Stimulated activated CD4-positive, alpha-beta T cell treated with anti-CD3 and anti-CD28 coated beads, Interleukin-12 subunit alpha, Interleukin-12 subunit beta, amount 100 ng/mL, for 24 hours (primary cell): ENCODE data around the gene C9orf50.
"Not testable (repeated sequence)": the region's sequence is repeated elsewhere in the genome, so short reads cannot be mapped to it uniquely, and the experiment has no call there.

Source experiments
- DNase-seq, 2 experiments: peaks; one replicate each; pipeline ENCODE4 v3.0.0-alpha.2; 2020; ENCODE audit warnings: low read depth in 2 of 2

Gene C9orf50, protein sequence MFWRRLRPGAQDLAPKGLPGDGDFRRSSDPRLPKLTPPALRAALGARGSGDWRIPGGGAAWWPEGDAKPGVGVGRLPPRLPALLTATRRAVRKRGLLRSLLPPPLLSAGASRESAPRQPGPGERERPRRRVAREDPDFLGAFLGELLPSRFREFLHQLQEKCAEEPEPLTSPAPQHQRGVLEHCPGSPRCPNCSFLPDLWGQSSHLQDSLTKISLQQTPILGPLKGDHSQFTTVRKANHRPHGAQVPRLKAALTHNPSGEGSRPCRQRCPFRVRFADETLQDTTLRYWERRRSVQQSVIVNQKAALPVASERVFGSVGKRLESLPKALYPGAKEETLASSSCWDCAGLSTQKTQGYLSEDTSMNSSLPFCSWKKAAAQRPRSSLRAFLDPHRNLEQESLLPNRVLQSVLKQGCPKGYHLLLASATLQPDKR

DNA sequence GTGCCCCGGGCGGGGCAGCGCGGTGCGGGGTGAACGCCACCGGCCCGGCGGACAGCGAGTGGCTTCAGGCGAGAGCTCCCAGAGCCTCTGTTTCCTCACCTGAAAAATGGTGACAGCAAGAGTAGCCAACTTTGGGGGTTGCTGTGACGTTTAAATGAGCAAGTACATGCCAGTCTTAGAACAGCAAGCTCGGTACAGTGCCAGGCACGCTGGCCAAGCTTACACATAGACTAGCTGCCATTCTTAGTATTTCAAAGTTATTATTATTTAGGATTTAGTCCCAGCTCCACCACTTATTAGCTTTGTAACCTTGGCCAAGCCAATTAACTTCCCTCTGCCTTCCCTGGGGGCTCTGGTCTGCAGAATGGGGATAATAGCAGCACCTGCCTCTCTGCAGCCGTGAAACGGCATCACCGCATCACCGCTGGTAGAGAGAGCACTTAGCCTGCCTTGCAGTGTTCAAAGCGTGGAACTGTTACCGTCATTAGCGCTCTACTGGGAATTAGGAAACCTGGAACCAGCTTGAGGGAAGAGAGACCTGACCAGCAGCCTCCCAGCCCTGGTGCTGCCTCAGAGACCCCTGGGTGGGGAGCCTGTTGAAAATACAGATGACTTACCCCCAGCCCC lies at the start of gene C9orf50:
C9orf50 (minus strand) TSS at position 433 of the 627 bp plus-strand sequence. CDS start 527 bp downstream, outside the sequence.
- no peak for DNase-seq

- DNase-seq: no peak
These were observed 49.0 kb upstream of the C9orf50 start for GRCh38 chr9:129669946-129670345.

GRCh38 chr9:129669141-129669718 lies 48.3 kb upstream of the C9orf50 start:
- DNase-seq: no peak

- no peak for DNase-seq
These were observed 46.9 kb upstream of the C9orf50 start for GRCh38 chr9:129667850-129668249.

- no peak for DNase-seq
These were observed 46.5 kb upstream of the C9orf50 start for GRCh38 chr9:129667378-129667777.

GRCh38 chr9:129666575-129666974 lies 45.7 kb upstream of the C9orf50 start:
- DNase-seq: no peak

DNA sequence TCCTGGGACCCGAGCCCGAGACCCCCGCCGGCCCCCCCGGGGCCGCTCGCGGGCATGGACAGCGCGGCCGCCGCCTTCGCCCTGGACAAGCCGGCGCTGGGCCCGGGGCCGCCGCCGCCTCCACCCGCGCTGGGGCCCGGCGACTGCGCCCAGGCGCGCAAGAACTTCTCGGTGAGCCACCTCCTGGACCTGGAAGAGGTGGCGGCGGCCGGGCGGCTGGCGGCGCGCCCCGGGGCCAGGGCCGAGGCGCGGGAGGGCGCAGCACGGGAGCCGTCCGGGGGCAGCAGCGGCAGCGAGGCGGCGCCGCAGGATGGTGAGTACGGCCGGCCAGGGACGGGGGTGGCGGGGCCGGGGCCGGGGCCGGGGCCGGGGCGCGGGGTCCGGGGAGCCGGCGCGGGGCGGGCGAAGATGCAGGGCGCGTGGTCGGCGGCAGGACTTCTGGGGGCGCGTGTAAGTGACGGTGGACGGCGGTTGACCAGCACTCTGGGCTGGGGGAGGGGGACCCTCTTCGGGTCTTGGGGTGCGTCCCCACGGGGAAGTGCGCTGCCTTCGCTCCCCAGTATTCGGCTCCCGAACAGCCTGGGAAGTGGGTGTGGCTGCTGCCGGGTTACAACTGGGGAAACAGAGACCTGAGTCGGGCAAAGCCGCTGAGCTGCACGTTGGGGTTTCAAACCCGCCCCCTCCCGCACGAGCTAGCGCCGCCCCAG lies 45.1 kb upstream of the C9orf50 start:
- no peak for DNase-seq

- peak in 1 of 2 experiments; percentile 38 for DNase-seq
These were observed 44.5 kb upstream of the C9orf50 start, which contains the start of gene PRRX2 for GRCh38 chr9:129665389-129665775. TSS of gene PRRX2 (plus strand) at chr9:129665647. CDS start at chr9:129665868, 221 bp downstream.

DNA sequence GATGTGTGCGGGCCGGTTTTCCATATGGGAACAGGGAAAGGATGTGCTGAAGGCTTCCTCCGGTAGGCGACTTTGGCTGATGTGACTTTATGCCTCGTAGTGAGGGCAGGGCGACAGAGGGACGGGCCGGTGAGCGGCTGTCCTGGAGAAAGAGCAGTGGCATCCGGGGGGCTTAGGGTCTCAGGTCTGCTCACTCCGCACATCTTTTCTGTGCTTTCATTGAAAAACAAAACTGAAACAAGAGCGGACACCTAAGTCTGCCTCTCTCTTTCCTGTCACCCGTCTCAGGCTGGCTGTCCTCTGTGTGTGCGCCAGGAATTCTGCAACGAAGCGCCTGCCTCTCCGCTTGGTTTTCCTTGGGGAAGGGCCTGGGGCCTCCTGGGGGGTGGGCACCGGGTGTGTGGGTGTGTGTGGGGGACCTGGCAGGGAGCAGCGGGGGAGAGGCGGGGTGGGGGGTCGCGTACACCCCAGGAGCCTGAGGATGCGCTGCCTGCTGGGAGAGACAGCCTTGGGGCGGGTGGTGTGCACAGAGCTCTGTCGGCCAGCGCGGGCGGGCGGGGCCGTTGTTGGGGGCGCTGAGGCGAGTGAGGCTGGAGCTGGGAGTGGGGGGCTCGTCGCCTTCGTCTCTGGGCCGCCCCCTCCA lies 44.0 kb upstream of the C9orf50 start:
- DNase-seq: no peak

- not testable (repeated sequence) for DNase-seq
These were observed 41.3 kb upstream of the C9orf50 start for GRCh38 chr9:129662239-129662638.

DNA sequence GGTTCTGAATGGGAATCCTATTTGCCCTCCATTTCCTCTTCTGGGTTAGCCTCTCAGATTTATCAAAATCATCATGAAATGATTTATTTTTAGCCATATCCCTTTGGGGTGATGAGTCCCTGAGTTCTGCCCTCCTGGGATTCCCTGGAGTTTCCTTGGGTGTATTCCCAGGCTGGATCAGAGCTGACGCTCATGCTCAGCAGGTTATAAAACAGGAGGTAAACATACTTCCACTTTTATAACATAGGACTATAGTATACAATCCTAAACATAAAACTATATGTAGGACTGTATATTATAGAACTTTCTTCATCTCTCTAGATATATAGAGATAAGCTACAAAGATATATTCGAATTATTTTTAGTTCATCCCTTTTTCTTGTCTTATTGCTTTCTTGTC lies 40.1 kb upstream of the C9orf50 start:
- DNase-seq: no peak

GRCh38 chr9:129656795-129657390 lies 36.0 kb upstream of the C9orf50 start:
- no peak for DNase-seq

- no peak for DNase-seq
These were observed 34.8 kb upstream of the C9orf50 start for GRCh38 chr9:129655696-129656095.

DNA sequence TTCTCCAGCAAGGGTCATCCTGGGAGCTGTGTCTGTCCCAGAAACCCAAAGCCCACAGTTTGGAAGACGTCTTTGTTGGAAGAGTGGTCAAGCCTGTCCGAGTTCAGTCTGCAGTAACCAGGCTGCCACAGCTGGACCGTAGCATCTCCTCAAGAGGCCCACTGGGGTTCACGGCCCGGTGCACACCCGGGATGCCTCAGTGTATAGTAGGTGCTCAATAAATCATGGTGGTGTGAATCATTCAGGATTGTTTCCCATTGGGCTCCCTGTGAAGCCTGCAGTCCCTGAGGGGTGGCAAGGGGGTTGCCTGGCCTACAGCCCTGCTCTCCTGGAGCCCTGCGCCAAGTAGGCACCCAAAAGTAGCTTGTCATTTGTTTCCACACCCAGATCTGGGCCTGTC lies 34.3 kb upstream of the C9orf50 start:
- DNase-seq: no peak

GRCh38 chr9:129654554-129655040 lies 33.7 kb upstream of the C9orf50 start:
- no peak for DNase-seq

DNA sequence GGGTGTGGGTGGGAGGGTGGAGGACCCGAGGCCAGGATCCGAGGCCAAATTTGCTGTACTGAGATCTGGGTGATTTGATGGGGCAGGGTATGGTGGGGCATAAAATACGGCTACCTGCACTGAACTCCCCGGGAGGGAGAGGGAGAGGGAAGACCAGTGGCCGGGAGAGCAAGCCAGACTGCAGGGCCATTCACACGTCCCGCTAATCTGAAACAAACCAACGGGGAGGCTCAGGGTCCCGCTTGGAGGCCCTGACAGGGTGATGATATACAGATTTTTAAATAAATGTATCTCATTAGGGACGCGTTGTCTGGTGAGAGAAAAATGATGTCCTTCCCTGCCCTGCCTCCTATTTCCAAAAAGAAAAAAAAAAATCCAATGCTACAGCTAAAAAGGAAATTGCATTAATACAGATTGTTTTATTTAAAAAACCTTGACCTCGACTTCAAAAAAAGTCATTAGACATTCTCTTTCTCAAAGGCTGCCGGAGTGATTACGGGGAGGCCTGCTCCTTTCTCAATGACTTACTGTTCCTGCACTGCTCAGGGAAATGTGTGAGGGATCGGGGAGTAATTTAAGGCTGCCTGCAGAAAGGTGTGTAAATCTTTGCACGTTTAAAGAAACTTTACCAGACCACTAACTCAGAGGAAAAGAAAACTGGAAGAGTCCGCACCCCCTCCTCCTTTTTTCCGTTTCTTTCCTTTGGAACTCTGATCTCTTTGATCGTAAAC lies 33.1 kb upstream of the C9orf50 start:
- DNase-seq: no peak

GRCh38 chr9:129650680-129651235 lies 29.9 kb upstream of the C9orf50 start:
- no peak for DNase-seq

GRCh38 chr9:129649726-129650679 lies 29.1 kb upstream of the C9orf50 start:
- no peak for DNase-seq

- DNase-seq: no peak
These were observed 27.8 kb upstream of the C9orf50 start for GRCh38 chr9:129648764-129649115.
